GM19455 (cell line): ENCODE results near the gene MYO15A.
"Not testable (repeated sequence)": the region's sequence is repeated elsewhere in the genome, so short reads cannot be mapped to it uniquely, and the experiment has no call there.

Source experiments
- ATAC-seq: cut with Tn5 transposase; IDR thresholded peaks from one replicate; pipeline ENCODE4 v1.9.1; 2021; ENCODE audit not compliant: unreplicated experiment

Gene MYO15A

DNA sequence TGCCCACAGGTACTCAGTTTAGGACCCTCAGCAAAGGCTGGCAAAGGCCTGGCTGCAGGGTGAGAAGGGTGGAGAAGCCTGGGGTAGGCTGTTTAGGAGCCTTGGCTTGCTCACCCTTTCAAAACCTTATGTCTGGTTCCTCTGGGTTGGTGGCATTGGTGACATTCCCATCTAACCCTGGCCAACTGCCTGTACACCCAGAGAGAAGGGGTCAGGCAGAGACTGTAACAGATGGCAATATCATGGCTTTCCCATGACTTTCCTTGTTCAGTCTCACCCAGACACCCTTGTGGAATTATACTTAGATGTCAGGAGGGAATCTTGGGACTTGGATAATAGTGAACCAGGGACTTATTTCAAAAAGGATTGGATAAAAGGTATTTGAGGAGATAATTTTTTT is 98.4 kb downstream of the MYO15A start:
- ATAC-seq = no peak

- ATAC-seq = no peak
Measured at GRCh38 chr17:18208092-18208491, 99.5 kb downstream of the MYO15A start.

DNA sequence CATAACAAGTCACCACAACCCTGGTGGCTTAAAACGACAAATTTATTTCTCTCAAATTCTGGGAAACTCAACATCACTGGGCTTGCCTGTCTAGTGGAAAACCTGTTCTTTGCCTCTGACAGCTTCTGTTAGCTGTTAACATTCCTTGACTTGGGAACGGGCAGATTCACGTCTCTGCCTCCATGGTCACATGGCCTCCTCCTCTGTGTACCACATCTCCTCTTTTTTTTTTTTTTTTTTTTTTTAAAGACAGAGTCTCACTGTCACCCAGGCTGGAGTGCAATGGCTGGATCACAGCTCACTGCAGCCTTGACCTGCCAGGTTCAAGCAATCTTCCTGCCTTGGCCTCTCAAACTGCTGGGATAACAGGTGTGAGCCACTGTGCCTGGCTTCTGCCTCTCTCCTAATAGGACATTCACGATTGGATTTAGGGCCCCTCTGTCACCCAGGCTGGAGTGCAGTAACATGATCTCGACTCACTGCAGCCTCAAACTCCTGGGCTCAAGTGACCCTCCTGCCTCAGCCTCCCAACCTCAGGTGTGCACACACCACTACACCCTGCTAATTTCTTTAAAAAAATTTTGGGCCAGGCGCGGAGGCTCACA is 105.2 kb downstream of the MYO15A start:
- no peak for ATAC-seq

- ATAC-seq = not testable (repeated sequence)
Measured at GRCh38 chr17:18216906-18217305, 108.3 kb downstream of the MYO15A start.

- ATAC-seq = no peak
Measured at GRCh38 chr17:18217412-18218015, 109.0 kb downstream of the MYO15A start.

GRCh38 chr17:18218756-18219415 is 110.3 kb downstream of the MYO15A start:
- no peak for ATAC-seq

GRCh38 chr17:18224053-18224386 is 115.5 kb downstream of the MYO15A start:
- no peak for ATAC-seq

DNA sequence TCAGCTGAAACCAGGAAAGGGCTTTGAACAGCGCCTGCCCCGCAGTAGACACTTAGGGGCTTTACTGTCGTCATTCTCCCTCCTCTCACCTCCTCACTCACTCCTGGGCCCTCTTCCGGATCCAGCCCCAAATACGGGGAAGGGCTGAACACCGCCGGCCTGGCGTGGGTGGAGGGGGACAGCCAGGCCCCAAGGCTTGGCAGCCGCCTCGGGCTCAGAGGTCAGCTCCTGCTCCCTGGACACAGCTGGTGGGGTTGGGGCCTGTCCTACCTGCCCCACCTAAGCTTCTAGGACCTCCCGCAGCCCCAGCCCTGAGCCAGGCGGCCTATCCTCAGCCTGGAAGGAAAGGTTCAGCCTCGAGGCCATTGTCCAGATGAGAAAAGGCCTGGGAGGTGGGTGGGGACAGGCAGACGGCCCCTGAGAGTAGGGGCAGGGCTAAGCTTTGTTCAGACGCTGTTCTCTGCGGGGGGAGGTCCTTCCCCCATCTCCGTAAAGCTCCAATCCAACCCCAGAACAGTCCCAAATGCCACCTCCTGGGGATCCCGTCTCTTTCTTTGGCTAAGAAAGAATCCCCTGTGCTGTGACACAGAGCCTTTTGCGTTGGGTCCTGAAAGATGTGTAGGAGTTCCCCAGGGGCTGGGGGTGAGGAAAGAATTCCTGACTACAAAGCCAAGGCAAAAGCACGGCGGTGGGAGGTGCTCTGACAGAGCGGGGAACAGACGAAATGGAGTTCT is 116.0 kb downstream of the MYO15A start:
- no peak for ATAC-seq

- peak; percentile 79 for ATAC-seq
Measured at GRCh38 chr17:18225121-18225641, 116.6 kb downstream of the MYO15A start, which contains the start of gene LLGL1. TSS of gene LLGL1 (plus strand) at chr17:18225635. CDS start at chr17:18225683, 48 bp downstream.

DNA sequence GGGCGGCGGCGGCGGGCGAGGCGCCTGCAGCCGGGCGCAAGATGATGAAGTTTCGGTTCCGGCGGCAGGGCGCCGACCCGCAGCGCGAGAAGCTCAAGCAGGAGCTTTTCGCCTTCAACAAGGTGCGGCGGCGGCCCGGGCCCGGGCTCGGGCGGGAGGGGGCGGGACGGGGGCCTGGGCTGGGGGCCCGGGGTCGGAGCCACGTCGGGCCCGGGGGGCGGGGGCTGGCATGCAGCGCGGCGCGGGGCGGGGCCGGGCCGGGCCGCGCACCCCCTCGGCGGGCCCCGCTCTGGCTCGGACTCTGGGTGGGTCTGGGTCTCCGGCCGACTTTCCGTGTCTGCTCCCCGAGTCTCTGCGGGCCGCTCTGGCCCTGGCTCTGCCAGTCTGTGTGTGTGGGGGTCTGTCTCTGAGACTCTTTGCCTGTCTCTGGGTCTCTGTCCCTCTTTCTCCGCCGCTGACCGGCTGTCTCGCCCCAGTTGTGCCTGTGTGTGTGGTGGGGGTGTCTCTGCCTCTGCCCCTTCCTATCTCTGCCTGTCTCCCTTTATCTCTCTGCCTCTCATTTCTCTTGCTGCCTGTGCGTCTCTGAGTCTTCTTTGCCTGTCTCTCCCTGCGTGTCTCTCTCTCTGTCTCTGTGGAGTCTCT is 117.2 kb downstream of the MYO15A start:
- no peak for ATAC-seq

- no peak for ATAC-seq
Measured at GRCh38 chr17:18226284-18226945, 117.9 kb downstream of the MYO15A start.

- no peak for ATAC-seq
Measured at GRCh38 chr17:18227635-18228034, 119.1 kb downstream of the MYO15A start.

DNA sequence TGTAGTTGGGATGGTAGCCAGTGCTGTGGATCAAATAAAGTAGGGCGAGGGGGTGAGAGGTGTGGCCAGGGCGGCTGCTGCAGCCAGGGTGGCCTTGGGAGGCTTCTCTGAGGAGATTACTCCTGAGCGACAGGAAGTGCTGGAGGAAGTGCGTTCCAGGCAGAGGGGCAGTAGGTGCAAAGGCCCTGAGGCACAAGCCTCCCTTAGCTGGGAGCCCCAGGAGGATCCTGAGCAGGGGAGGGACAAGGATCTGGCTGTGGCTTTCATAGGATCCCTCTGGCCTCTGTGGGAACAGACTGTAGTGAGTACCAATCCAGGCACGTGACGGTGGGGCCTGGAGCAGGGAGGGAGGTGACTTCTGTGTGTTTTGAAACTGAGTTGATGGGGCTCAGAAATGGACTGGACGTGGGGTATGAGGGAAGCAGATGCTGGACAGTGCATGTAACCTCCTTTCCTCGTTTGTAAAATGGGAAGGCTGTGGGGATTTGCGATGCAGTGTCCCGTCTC is 119.7 kb downstream of the MYO15A start:
- no peak for ATAC-seq

DNA sequence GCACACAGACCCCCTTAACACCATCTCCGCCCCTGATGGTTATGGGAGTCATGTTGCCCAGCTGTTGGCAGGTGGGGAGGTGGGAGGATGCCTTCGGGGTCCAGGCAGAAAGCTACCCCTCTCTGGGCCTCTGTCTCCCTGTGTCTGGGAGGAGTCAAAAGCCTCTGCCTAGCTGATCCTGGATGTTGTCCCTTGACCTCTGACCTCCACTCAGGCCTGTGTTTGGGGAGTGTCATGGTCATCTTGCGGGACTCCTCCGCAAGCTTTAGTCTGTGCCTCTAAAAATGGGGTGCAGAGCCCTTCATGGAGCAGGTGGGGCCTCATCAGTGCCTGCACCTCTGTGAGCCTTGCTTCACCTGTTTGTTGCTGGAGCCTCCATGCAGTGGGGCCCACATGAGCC is 120.7 kb downstream of the MYO15A start:
- ATAC-seq = no peak
